ENCODE data around the gene ZSWIM1. TPM values are rescaled to one million over a fixed set of nuclear protein-coding genes. Genes with fewer than 3 reads are reported as not detected.

Gene ZSWIM1
- total RNA-seq, 4 donors from 2014 or later: 5.5 to 9.9 (median 7.0) TPM

DNA sequence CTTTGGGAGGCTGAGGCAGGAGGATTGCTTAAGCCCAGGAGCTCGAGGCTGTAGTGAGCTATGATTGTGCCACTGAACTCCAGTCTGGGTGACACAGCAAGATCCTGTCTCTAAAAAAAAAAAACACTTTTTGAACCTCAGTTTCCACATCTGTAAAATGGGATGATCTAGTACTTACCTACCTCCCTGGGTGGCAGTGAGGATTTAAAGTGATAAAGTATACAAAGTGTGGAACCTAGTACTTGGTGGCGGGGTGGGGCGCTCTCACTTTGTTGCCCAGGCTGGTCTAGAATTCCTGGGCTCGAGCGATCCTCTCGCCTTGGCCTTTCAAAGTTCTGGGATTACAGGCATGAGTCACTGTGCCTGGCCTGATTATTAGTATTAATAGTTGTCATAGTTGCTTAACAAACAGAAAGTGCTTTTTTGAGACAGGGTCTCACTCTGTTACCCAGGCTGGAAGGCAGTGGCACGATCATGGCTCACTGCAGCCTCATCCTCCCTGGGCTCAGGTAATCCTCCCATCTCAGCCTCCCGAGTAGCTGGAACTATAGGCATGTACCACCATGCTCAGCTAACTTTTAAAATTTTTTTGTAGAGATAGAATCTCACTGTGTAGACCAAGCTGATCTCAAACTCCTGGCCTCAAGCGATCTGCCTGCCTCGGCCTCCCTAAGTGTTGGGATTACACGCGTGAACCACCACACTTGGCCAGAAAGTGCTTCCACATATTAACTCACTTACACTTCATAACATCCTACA is 37.9 kb downstream of the ZSWIM1 start:
- TF ChIP-seq, protein P1, sequence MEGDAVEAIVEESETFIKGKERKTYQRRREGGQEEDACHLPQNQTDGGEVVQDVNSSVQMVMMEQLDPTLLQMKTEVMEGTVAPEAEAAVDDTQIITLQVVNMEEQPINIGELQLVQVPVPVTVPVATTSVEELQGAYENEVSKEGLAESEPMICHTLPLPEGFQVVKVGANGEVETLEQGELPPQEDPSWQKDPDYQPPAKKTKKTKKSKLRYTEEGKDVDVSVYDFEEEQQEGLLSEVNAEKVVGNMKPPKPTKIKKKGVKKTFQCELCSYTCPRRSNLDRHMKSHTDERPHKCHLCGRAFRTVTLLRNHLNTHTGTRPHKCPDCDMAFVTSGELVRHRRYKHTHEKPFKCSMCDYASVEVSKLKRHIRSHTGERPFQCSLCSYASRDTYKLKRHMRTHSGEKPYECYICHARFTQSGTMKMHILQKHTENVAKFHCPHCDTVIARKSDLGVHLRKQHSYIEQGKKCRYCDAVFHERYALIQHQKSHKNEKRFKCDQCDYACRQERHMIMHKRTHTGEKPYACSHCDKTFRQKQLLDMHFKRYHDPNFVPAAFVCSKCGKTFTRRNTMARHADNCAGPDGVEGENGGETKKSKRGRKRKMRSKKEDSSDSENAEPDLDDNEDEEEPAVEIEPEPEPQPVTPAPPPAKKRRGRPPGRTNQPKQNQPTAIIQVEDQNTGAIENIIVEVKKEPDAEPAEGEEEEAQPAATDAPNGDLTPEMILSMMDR (IDR thresholded peaks at IDR 0.05): no peak
- DNase-seq (ENCODE audit: low spot score): no peak
- no peak for ATAC-seq (ENCODE audit: low FRiP score)

DNA sequence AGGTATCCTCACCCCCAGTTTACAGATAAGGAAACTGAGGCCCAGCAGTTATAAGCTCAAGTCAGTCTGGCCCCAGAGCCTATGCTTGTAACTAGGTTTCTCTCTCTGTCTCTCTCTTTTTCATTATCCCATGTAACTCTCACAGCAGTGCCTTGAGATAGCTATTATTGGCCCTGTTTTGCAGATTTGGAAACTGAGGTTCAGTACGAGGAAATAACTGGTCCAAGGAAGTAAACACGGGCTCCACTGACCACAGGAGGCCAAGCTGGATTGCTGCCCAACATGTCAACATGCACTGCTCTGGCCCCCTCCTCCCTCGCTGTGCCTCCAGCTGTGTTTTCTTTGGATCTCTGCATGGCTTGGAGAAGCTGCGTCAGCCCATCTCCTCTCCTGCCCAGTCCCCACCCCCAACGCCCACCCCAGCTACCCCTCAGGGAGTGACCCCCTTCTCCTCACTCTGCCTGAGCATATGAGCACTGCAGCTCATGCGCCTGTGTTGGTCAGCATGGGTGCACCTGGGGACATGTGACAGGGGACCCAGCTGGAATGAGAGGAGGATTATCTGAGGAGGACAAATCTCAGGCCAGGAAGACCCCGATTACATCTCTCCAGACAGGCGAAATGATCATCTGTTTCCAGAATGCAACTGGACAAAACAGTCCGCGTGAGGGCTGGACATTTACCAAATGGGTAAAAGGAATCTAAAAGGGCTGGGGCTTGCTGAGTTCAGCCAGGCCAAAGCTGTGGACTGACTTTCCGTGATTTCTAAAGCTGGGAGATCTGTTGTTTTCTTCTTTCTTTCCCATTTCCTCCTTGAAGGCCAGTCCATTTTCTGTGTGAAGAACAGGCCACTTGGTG is 38.7 kb downstream of the ZSWIM1 start:
- DNase-seq (ENCODE audit: low spot score) (no peak), ATAC-seq (ENCODE audit: low FRiP score) (no peak)
- TF ChIP-seq, protein P1 (IDR thresholded peaks at IDR 0.05): no peak

DNA sequence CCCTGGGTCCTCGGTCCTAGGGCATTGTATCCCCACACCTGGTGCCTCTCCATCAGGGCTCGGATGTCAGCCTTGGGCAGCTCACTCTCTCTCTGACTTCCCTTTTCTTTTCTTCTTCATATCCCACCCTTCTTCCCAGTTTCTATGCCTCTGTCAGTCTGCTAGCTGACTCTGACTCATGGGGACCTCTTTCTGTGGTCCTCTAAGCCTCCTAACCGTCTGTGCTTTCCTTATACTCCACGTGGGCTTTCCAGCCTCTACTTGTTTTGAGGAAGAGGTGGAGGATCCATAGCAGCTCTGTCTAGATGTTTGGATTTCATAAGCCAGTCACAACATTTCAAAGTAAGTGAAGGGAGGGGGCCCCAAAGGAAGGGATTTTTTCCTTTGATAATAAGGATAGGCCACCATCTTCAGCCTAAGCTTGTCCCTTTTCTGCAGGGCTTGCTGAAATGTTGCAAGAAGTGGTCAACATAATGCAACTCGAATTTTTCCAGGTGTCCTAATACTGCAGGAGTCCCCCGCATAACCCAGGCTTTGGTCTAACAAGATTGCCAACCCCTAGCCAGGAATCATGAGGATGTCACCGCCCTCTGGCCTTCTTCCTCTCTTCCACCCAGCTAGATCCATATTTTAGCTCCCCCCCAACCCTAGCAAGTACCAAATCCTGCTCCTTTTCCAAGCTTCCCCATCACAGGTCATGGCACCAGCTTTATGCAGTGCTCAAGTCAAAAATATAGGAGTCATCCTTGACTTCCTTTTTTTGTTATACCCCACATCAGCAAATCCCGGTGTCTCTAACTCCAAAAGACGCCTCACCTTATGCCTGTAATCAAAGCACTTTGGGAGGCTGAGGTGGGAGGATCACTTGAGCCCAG is 39.7 kb downstream of the ZSWIM1 start:
- ATAC-seq (ENCODE audit: low FRiP score): no peak
- no peak for DNase-seq (ENCODE audit: low spot score)
- TF ChIP-seq, protein P1 (IDR thresholded peaks at IDR 0.05): no peak

DNA sequence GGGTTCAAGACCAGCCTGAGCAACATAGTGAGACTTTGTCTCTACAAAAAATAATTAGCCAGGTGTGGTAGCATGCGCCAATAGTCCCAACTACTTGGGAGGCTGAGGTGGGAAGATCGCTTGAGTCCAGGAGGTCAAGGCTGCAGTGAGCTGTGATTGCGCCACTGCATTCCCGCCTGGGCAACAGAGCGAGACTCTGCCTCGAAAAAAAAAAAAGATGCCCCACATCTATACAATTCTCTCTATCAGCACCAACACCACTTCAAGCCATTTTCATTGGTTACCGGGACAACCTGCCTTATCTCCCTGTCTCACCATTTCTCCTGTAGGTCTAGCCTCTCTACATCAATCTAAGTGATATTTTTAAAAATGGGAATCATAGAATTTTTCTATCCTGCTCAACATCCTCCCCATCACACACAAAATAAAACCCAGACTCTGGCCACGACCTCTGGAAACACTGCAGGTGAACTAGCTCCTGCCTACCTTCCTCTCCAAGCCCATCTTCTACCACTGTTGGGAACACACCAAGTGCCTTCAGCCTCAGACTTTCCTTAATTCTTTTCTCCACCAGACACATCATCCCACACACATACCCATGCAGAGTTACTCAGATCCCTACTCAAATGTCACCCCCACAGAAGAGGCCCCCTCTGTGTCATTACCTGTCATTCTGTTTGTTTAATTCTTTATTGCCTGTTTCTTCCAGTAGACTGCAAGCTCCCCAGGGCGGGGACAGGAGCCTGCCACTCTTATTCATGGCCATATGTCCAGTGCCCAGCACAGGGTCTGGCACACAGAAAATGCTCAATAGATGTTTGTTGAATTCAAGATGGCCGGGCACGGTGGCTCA is 40.5 kb downstream of the ZSWIM1 start:
- DNase-seq (ENCODE audit: low spot score) (no peak), ATAC-seq (ENCODE audit: low FRiP score) (no peak)
- TF ChIP-seq, protein P1 (IDR thresholded peaks at IDR 0.05): no peak

DNA sequence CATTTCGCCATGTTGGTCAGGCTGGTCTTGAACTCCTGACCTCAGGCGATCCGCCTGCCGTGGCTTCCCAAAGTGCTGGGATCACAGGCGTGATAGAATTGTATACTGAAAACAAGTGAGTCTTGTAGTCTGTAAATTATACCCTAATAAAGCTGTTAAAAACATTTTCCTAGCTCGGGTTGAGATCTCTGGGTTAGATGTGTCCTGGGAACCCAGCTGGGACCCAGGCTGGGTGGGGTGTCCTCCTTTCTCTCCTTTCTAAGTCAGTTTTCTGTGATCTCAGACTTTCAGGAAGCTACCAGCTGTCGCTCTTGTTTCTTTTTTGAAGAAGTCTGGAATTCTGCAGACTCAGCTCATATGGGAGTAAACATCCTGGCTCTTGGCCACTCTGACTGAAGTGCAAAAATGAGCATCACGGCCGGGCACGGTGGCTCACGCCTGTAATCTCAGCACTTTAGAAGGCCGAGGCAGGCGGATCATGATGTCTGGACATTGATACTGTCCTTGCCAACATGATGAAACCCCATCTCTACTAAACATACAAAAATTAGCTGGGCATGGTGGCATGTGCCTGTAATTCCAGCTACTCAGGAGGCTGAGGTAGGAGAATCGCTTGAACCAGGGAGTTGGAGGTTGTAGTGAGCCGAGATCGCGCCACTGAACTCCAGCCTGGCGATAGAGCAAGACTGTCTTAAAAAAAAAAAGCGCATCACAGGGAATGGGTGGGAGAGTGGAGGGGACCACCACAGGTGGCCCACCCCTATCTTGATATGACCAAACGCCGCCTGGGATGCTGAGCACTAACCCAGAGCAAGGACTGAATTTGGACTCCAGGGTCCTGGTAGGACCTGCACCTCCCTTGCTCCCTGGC is 43.6 kb downstream of the ZSWIM1 start:
- DNase-seq (ENCODE audit: low spot score) (no peak), ATAC-seq (ENCODE audit: low FRiP score) (peak; percentile 70)
- TF ChIP-seq, protein P1 (IDR thresholded peaks at IDR 0.05): no peak
